Measurements from ENCODE around the gene SLIT3.

SLIT3 gene

DNA sequence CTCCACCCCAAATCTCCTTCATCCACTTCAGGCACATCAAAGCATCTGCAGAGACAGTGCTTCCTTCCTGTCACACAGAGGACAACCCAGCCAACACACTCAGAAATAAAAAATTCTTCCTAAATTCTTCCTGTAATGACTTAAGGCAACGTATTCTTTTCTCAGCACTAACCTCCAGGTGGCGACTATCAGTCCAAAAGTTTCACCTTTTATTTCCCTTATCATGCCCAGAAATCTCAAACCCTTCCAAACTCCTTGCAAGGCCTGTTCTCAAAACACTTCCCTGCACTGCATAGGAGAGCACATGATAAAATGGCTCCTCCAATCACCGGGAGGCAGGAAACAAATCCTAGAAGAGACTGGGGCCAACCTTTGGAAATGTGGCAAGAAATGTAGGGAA, 35.1 kb downstream of the SLIT3 start:
- peak; percentile 9 for DNase-seq (ENCODE audit: low read depth)

- no peak for DNase-seq (ENCODE audit: low read depth)
Observed at GRCh38 chr5:169263591-169263990, 37.3 kb downstream of the SLIT3 start.

GRCh38 chr5:169260896-169261569, 39.9 kb downstream of the SLIT3 start:
- DNase-seq (ENCODE audit: low read depth), result no peak

DNA sequence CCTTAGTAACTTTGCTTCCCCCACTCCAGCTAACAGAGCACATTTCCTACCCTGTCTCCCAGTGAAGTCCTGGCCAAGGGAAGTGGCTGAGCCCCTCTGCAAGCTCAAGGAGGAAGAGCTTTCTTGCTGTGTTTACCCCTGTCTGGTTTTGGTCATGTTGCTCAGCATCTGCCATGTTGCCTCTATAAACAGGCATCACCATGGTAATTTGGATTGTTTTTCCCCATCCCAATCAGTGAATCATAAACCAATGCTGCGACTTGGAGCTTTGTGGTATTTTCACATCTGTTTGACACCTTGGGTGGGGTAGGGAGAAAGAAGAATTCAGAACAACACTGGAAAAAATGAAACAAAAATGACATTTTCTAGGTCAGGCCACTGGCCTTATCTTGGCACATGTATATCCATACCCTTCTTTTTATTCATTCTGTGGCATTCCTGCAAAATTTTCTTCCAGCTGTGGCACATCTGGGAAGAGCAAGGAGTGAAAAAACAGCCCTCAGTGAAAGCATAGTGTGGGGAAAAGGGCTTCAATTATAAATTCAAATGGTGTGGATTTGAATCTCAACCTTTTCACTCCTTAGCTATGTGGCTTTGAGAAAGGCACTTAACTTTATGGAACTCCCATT, 42.5 kb downstream of the SLIT3 start:
- DNase-seq (ENCODE audit: low read depth), result no peak

- DNase-seq (ENCODE audit: low read depth), result no peak
Observed at GRCh38 chr5:169256191-169256590, 44.7 kb downstream of the SLIT3 start.

DNA sequence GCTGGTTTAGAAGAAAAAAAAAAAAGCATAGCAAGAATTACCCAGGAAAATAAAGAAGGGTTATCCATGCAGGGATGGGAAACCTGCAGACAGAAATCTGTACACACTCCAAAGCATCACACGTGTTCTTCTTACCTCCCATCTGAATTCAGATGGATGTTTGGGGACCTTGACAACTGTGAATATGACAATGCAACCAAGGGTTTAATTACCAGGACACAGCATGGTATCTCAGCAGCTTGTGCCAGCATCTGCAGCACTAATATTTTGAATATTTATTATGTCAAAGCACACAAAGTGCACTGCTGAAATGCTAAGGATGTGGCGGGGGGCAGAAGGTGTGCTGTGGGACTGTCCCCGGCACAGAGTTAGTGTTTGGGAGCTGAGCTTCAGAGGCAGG, 47.9 kb downstream of the SLIT3 start:
- no peak for DNase-seq (ENCODE audit: low read depth)

DNA sequence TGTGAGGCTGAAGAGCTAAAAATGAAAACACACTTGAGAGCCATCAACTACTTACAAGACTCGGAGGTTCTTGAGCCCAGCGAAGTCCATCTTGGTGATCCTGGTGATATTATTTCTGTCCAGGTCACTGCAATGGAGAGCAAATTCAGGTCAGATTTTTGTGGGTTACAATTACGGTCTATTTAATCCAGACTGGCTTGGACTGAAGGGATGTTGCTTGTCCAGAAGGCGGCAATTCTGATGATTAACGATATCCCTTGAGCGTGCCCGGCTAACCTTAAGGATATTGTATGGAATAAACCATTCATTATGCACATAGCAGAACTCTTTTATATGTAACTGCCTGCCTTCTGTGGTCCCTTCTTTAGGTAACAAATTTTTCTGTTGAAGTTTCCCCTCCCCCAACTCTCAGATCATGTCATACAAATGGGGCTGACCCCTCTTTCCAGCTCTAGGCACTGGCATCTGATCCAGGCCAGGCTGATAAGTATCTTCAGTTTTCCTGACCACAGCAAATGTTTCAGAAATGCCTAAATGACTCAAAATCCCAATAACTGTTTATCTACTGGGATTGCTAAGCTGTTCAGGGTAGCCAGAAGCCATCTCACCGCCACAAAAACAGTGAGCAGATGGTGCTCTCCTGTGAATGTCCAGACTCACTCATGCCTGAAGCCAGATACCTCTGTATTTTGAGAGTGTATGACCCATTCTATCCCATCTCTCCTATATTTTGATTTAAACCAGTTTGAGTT, 49.4 kb downstream of the SLIT3 start:
- DNase-seq (ENCODE audit: low read depth), result no peak

DNA sequence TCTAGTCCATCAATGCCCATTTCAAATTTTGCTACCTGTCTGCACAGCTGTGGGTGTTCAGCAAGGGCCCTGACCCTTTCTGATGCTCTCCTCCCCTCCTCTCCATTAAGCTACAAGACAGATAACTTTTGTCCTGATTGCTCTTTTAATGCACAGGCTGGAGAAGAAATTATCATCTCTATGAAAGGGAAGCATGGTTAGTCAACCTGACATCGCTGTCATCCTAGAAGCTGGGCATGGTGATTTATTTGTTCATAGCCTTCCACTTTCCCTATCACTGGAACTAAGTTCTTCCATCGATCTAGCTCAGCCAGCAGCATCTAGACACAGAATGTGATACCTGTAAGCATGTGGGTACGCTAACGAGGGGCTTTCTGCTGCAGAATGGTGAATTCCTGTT, 50.1 kb downstream of the SLIT3 start:
- DNase-seq (ENCODE audit: low read depth), result no peak

GRCh38 chr5:169248996-169249395, 51.9 kb downstream of the SLIT3 start:
- no peak for DNase-seq (ENCODE audit: low read depth)

GRCh38 chr5:169248550-169248949, 52.4 kb downstream of the SLIT3 start:
- DNase-seq (ENCODE audit: low read depth), result no peak

DNA sequence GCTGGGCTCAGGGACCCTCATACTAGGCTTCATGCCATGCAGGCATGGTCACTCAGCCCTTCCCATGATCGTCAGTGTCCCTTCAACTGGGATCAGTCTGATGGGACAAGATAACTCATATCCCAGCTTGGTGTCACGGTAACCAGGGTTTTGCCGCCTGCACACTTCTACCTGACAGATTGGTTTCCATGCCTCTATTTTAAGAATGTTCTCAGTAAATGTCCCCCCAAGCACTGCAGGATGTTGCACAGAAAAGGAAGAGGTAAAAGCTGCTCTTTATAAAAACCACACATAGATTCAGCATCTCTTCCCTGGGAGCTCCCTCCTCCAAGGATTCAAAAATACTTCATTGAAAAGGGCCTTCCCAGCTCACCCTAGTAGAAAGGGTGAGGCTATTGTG, 56.1 kb downstream of the SLIT3 start:
- DNase-seq (ENCODE audit: low read depth), result no peak

DNA sequence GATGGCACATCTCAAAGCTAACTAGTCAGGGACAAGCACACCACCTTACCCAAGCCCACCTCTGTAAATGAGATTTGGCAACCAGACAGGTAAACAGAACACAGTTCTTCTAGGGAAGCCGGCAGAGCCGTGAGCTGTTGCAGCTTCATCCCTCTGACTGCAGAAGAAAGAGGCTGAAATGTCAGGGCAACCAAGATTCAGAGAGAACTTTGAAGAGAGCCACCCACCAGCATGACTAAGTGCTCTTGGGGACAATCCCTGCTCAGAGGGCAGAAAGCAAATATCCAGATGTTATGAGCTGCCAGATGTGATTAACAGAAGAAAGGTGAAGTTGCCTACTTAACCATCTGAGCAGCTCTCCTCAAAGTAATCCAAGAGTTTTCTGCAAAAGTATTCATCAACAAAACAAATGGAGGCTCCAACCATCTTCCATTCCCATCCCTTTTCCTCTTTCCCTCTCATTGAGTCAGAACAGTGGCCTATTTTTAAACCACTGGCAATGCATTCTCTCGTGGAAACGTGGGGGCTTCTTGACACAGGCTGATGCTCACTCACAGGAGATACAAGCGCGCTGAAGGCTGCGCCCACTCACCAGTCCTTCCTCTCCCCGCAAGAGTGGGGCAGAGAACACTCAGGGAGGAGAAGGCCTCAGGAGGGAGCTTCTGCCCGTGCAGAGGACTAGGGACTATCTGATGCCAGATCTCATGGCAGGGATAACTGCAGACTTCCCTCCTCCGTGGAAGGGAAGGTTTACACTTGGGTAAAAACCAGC, 57.1 kb downstream of the SLIT3 start:
- no peak for DNase-seq (ENCODE audit: low read depth)

DNA sequence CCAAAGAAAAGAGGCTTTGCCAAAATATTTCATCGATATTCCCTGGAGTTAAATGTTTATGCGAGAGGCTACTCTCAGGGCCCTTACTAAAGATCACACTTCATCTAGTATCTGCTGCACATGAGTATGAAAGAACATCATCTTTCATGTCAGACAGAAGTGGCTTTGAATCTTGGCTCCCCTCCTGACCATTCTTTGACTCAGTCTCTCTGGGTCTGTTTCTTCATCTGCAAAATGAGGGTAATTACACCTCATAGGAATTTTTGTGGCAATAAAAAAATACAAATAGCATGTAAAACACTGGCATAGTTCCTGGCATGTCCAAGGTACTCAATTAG, 58.1 kb downstream of the SLIT3 start:
- DNase-seq (ENCODE audit: low read depth), result no peak

DNA sequence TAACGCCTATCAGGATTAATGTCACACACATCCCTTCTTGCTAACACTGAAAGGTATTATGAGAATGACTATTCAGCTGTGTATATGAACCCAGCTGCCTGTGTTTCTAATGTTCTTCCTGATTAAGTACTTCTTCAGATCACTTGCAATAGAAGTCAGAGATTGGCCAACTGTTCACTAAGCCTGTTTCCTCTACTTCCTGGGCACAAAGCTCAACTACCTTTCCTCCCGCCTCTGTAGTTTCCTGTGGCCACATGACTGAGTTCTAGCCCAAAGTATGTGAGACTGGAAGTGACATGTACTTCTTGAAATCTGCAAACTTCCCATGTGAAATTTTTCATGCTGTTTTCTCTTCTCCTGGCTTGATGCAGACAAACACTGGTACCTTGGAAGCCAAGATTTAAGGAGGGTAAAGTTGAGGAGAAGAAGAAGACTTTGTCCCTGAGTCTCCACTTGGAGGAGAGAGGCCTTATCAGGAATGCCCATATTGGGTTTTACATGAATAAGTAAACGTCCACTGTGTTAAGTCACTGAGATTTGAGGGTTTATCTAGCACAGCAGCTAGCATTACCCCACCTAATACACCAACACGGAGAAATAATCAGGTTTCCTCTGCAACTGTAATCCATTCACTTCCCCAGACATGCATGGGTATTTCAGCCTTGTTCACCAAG, 58.6 kb downstream of the SLIT3 start:
- no peak for DNase-seq (ENCODE audit: low read depth)

- DNase-seq (ENCODE audit: low read depth), result no peak
Observed at GRCh38 chr5:169229342-169229892, 71.5 kb downstream of the SLIT3 start.

DNA sequence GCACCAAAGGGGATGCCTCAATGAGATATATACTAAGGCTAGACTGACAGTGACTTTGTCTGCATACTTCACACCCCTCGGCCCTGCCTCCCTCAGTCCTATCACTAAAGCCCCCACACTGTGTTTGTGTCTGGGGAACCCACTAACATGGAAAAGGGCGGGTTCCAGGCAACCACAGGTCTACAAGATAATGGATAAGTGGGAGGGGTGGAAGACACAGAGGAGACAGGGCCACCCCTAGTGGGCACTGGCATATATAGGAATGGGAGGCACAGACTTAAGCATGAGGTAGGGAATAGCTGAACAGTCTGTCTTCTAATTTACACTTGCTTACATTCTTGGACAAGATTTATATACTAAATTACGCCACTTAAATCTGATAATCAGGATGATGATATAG, 74.0 kb downstream of the SLIT3 start:
- DNase-seq (ENCODE audit: low read depth), result no peak

GRCh38 chr5:169225830-169226356, 75.0 kb downstream of the SLIT3 start:
- no peak for DNase-seq (ENCODE audit: low read depth)

- no peak for DNase-seq (ENCODE audit: low read depth)
Observed at GRCh38 chr5:169223595-169223953, 77.4 kb downstream of the SLIT3 start.

- no peak for DNase-seq (ENCODE audit: low read depth)
Observed at GRCh38 chr5:169222934-169223594, 77.9 kb downstream of the SLIT3 start.

DNA sequence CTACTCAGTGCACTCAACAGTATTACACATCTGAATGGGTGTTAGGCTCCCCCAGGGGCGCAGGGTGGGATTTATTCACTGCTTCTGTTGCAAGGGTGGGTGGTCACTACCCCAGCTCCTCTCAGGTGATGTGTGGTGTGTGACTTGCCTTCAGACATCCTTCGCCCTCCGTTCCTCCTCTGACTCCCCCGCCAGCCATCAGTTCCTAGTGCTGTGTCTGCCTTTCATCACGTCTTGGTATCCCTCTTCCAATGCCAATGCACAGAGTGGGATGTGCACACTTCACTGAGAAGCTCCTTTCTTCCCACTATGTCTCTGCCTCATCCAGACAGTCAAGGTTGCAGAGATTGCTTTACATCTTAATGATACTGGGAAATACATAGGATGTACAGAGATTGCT, 79.4 kb downstream of the SLIT3 start:
- DNase-seq (ENCODE audit: low read depth), result no peak

DNA sequence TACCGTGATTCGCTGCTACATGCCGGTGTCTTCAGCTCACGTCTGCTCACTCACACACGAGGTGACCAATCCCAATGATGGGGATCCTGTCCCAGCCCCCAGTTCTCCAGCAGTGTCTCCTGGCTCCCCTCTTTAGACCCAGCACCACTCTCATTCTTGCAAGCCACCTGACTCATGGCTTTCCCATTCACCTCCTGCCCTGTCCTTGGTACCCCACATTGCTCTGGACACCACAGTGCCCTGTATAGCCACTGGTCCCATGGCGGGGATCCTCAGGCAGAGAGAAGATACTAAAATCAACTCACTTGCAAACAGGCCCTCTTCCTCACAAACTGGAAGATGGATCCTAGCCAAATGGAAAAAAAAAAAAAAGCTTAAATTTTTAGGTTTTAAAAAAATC, 81.0 kb downstream of the SLIT3 start:
- DNase-seq (ENCODE audit: low read depth), result no peak

All from iris pigment epithelial cell (primary cell).